ENCODE measurements around the gene CYSRT1.
A peak's percentile ranks its signal among the peaks of the same experiment; 100 is the strongest.

CYSRT1 gene

DNA sequence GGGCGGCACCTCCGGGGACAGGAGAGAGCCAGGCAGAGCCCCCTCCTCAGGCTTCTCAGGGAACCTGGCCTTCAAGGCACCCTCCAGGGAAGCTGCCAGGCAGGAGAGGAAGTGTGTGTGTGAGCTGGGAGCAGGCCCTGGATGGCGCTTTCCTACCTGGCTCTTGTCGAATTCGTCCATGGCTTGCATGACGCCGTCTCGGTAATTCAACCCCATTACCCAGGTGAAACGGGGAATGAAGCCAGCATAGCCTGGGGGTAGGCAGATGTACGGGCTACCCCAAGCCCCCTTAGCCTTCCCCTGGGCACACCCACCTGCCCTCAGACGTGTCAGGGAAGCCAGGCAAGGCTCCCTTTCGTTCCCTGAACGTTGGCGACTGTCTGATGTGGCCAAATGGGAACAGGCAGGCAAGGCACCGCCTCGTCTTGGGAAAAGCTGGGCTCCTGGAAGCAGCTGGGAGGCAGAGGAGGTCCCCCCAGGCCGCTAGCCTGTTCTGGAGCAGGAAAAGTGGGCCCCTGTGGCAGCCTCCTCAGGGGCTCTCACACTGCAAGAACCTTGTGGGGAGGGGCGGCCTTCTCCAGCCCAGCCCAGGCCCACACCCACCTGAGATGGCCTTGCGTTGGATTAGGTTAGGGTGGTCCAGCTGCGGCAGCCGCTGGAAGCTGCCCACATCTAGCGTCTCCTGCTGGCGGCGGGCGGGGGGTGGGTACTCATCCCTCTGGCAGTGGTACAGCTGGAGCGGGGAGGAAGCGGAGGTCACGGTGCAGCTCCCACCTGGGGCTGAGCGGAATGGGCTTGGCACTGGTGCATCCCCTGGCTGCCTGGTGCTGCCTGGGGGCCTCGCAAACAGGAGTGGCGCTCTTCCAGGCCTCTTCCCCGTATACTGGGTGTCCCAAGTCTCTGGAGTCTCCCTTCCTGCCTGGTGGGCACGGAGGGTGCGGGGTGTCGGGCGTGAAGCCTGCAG lies 19.8 kb downstream of the CYSRT1 start:
- Histone ChIP-seq H4K20me1 (peaks cover 30 to 60% (median 47%) of the 10 kb centered on the region in 11 experiments), H3K9me3 (replicated peaks in 1 of 11) (peaks cover 0 to 3% (median 0%) of the 10 kb centered on the region in 11 experiments; a peak in 1 of 22 replicates), H3K4me2 (peak overlapping the region; percentile 78 to 100 (median 97)), H3K36me3 (peaks cover 23 to 30% (median 27%) of the 10 kb centered on the region in 11 experiments), H3K9ac (peak overlapping the region in 10 of 11 experiments; percentile 38 to 97 (median 94); a peak in 10 of 22 replicates), H3K4me1 (peaks cover 29 to 66% (median 51%) of the 10 kb centered on the region in 10 experiments), H3K27ac (0 out of 22 replicates have a peak overlapping the region, but pooled peaks of 1 of the 11 experiments have one; percentile 15), H3K27me3 (no peaks in the 10 kb centered on the region), H3K4me3 (peak overlapping the region in 2 of 10 experiments; percentile 83 to 98; a peak in 1 of 20 replicates)
- TF ChIP-seq Cebpa-rat (IDR thresholded peaks at IDR 0.05): no peak

DNA sequence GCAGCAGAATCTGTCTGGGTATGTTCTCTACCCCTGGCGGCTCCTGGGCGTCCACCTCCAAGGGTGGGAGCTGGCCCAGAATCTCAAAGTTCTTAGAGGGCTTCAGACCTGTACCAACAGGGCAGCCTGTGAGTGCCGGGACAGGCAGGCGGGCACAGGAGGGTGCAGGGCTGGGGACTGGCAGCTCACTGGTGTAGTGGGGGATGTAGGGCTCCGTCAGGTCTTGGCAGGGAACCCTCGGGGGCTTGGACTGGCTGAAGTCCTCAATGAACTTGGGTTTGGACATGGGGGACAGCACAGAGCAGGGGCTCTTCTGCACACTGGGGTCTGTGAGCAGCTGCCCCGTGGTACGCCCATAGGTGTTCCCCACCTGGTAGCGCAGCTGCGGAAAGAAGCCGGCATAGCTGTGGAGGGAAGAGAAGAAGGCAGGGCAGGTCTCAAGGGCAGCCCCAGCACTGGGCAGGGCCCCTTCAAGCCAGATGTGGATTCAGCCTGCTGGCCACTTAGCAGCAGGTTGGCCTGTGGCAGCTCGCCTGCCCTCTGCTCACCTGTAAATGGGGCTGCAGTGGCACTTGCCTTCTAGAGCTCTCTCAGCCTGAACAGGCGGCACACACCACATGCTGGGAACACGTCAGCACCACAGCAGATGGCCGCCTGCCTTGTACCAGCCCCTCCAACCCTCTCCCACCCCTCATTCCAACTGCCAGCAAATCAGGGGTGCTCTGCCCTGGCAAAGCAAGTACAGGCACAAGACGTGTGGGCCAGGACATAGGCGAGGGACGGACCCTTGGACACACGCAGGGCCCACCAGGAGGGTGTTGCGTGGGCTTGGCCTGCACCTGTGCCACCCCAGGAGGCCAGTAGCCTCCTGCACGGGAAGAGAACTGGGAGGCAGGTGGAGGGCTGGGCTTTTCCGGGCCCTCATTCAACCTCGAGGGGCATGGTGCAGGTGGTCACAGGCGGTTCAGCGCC lies 20.8 kb downstream of the CYSRT1 start:
- peak overlapping the region in 4 of 11 experiments; percentile 3 to 95 (median 20); a peak in 1 of 22 replicates for H3K9ac ChIP-seq
- H3K9me3 ChIP-seq (replicated peaks in 1 of 11): peaks cover 0 to 3% (median 0%) of the 10 kb centered on the region in 11 experiments; a peak in 1 of 22 replicates
- H4K20me1 ChIP-seq: peaks cover 30 to 60% (median 47%) of the 10 kb centered on the region in 11 experiments
- H3K27me3 ChIP-seq: no peaks in the 10 kb centered on the region
- no peak for TF ChIP-seq Cebpa-rat (IDR thresholded peaks at IDR 0.05)
- peak overlapping the region in 8 of 11 experiments; percentile 92 to 100 (median 97); a peak in 16 of 22 replicates for H3K4me2 ChIP-seq
- H3K27ac ChIP-seq: no peak overlapping the region
- no peak overlapping the region for H3K4me3 ChIP-seq
- peaks cover 28 to 70% (median 54%) of the 10 kb centered on the region in 10 experiments for H3K4me1 ChIP-seq
- H3K36me3 ChIP-seq: peaks cover 23 to 30% (median 27%) of the 10 kb centered on the region in 11 experiments

GRCh38 chr9:137247135-137247915 lies 22.4 kb downstream of the CYSRT1 start:
- H3K4me1 ChIP-seq: peaks cover 27 to 72% (median 54%) of the 10 kb centered on the region in 10 experiments
- peaks cover 17 to 22% (median 19%) of the 10 kb centered on the region in 11 experiments for H3K36me3 ChIP-seq
- H4K20me1 ChIP-seq: peaks cover 21 to 48% (median 38%) of the 10 kb centered on the region in 11 experiments
- H3K9ac ChIP-seq: peak overlapping the region in 3 of 11 experiments; percentile 5 to 35 (median 23); a peak in 3 of 22 replicates
- no peaks in the 10 kb centered on the region for H3K9me3 ChIP-seq (replicated peaks in 1 of 11)
- TF ChIP-seq Cebpa-rat (IDR thresholded peaks at IDR 0.05): no peak
- H3K27ac ChIP-seq: no peak overlapping the region
- no peak overlapping the region for H3K4me3 ChIP-seq
- peak overlapping the region in 2 of 11 experiments; percentile 36 to 97; a peak in 5 of 22 replicates for H3K4me2 ChIP-seq
- H3K27me3 ChIP-seq: no peaks in the 10 kb centered on the region

GRCh38 chr9:137247916-137248175 lies 22.9 kb downstream of the CYSRT1 start:
- H3K9ac ChIP-seq: peak overlapping the region in 2 of 11 experiments; percentile 23 to 35; a peak in 3 of 22 replicates
- TF ChIP-seq Cebpa-rat (IDR thresholded peaks at IDR 0.05): no peak
- H3K27me3 ChIP-seq: no peaks in the 10 kb centered on the region

GRCh38 chr9:137250329-137251193 lies 25.6 kb downstream of the CYSRT1 start:
- TF ChIP-seq Cebpa-rat (IDR thresholded peaks at IDR 0.05): no peak
- Histone ChIP-seq H3K36me3 (no peaks in the 10 kb centered on the region), H3K4me1 (peaks cover 15 to 64% (median 45%) of the 10 kb centered on the region in 10 experiments), H3K9ac (peak overlapping the region in 6 of 11 experiments; percentile 10 to 60 (median 42); a peak in 9 of 22 replicates), H4K20me1 (peaks cover 0 to 17% (median 6%) of the 10 kb centered on the region in 11 experiments; a peak in 13 of 22 replicates), H3K27ac (no peak overlapping the region), H3K9me3 (replicated peaks in 1 of 11) (no peaks in the 10 kb centered on the region), H3K4me3 (no peak overlapping the region), H3K27me3 (no peaks in the 10 kb centered on the region), H3K4me2 (peak overlapping the region in 7 of 11 experiments; percentile 12 to 51 (median 26); a peak in 10 of 22 replicates)

More at GRCh38 chr9:137247916-137248175, 22.9 kb downstream of the CYSRT1 start:
- Histone ChIP-seq H3K27ac (no peak overlapping the region), H3K9me3 (replicated peaks in 1 of 11) (no peaks in the 10 kb centered on the region), H4K20me1 (peaks cover 16 to 42% (median 33%) of the 10 kb centered on the region in 11 experiments), H3K4me1 (peaks cover 23 to 71% (median 53%) of the 10 kb centered on the region in 10 experiments), H3K36me3 (peaks cover 11 to 17% (median 14%) of the 10 kb centered on the region in 11 experiments), H3K4me3 (no peak overlapping the region), H3K4me2 (peak overlapping the region in 2 of 11 experiments; percentile 10 to 36; a peak in 4 of 22 replicates)

DNA sequence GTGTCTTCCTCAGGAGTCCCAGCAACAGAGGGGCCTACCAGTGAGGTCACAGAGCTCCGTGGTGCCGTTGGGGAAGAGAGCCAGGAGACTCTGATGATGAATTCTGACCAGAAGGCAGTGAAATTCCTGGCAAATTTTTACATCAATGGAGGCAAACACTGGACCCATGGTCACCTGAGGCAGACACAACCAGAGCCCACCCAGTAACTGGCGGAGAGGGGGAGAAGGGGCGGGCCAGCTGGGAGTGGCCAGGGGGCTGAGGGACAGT lies 26.2 kb downstream of the CYSRT1 start, which contains the start of gene STPG3:
TSS of gene STPG3 (plus strand) at position 93 of the 268 bp plus-strand sequence. CDS start at position 94, 1 bp downstream.
- Histone ChIP-seq H3K36me3 (peaks cover 0 to 3% (median under 1%) of the 10 kb centered on the region in 11 experiments; a peak in 6 of 22 replicates), H3K27me3 (no peaks in the 10 kb centered on the region), H3K9ac (peak within 1 kb of the TSS in 6 of 11 experiments; percentile 10 to 60 (median 42); a peak in 9 of 22 replicates), H3K4me3 (no peak within 1 kb of the TSS), H3K4me2 (peak within 1 kb of the TSS in 7 of 11 experiments; percentile 12 to 51 (median 26); a peak in 10 of 22 replicates), H3K9me3 (replicated peaks in 1 of 11) (no peaks in the 10 kb centered on the region), H4K20me1 (peaks cover 0 to 17% (median 9%) of the 10 kb centered on the region in 11 experiments; a peak in 19 of 22 replicates), H3K27ac (no peak within 1 kb of the TSS), H3K4me1 (peaks cover 18 to 62% (median 43%) of the 10 kb centered on the region in 10 experiments)
- no peak for TF ChIP-seq Cebpa-rat (IDR thresholded peaks at IDR 0.05)

All from BLaER1 treated with 17β-estradiol and CSF1 and Interleukin-3, amounts not matched to agents 10 nM and 100 nM (cell line).